Neural crest cell (in vitro differentiated cells): ENCODE data around the gene EDEM1. TPM values are rescaled to one million over a fixed set of nuclear protein-coding genes. Genes with fewer than 3 reads are reported as not detected.

Experiments
- DNase-seq: peaks from one replicate; pipeline ENCODE4 v3.0.0; 2021; ENCODE audit warnings: low read depth, mixed read lengths, low spot score
- H3K27ac Mint-ChIP-seq: one replicate; pipeline ENCODE4 v1.8.0; 2021; ENCODE audit warnings: mild to moderate bottlenecking, mixed read lengths; ENCODE audit not compliant: unreplicated experiment
- H3K27me3 Mint-ChIP-seq: 2 replicates; pipeline ENCODE4 v1.8.0; 2021; ENCODE audit warnings: low read depth, mild to moderate bottlenecking, mixed read lengths
- H3K36me3 Mint-ChIP-seq: 2 replicates; pipeline ENCODE4 v1.8.0; 2021; ENCODE audit warnings: low read depth, mild to moderate bottlenecking, mixed read lengths
- H3K4me1 Mint-ChIP-seq: 2 replicates; pipeline ENCODE4 v1.8.0; 2021; ENCODE audit warnings: mixed read lengths
- H3K4me3 Mint-ChIP-seq: one replicate; pipeline ENCODE4 v1.8.0; 2021; ENCODE audit warnings: mild to moderate bottlenecking, mixed read lengths
- H3K9me3 Mint-ChIP-seq: 2 replicates; pipeline ENCODE4 v1.8.0; 2021; ENCODE audit warnings: mixed read lengths
- long read RNA-seq: library from polyadenylated mRNA; unstranded; transcript quantifications from one replicate; pipeline ENCODE4 v2.0.0, GENCODE V29; 2020
- total RNA-seq: library from RNA; stranded (reverse); gene quantifications from 2 replicates; pipeline ENCODE4 v1.2.1, GENCODE V29; 2021
- TF ChIP-seq, protein P1 (sequence below): fragments of 200-600 bp; sonication (generic); conservative IDR thresholded peaks from 2 replicates; pipeline ENCODE4 v1.5.0; 2021; ENCODE audit warnings: antibody characterized with exemption, mild to moderate bottlenecking

The EDEM1 gene
- 19.7 and 21.2 TPM in 2 replicates for total RNA-seq
- long read RNA-seq, partial matches to known transcripts = 0 of 2 reads
- long read RNA-seq, other reads (novel, unspliced or antisense) = 2 of 2 reads

GRCh38 chr3:5187156-5187919 is at the start of gene EDEM1:
Gene EDEM1, plus strand, starts transcription at chr3:5187707. Its CDS starts 99 bp downstream, at chr3:5187806.
- Mint-ChIP-seq H3K27me3 (no peaks in the 10 kb centered on the region), H3K4me3 (peak within 1 kb of the TSS; percentile 100), H3K9me3 (no peaks in the 10 kb centered on the region), H3K27ac (peak within 1 kb of the TSS; percentile 91), H3K4me1 (peaks cover 41% of the 10 kb centered on the region), H3K36me3 (peaks cover 8% of the 10 kb centered on the region)
- peak; percentile 96 for DNase-seq
- TF ChIP-seq, protein P1, sequence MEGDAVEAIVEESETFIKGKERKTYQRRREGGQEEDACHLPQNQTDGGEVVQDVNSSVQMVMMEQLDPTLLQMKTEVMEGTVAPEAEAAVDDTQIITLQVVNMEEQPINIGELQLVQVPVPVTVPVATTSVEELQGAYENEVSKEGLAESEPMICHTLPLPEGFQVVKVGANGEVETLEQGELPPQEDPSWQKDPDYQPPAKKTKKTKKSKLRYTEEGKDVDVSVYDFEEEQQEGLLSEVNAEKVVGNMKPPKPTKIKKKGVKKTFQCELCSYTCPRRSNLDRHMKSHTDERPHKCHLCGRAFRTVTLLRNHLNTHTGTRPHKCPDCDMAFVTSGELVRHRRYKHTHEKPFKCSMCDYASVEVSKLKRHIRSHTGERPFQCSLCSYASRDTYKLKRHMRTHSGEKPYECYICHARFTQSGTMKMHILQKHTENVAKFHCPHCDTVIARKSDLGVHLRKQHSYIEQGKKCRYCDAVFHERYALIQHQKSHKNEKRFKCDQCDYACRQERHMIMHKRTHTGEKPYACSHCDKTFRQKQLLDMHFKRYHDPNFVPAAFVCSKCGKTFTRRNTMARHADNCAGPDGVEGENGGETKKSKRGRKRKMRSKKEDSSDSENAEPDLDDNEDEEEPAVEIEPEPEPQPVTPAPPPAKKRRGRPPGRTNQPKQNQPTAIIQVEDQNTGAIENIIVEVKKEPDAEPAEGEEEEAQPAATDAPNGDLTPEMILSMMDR = no peak

- Mint-ChIP-seq H3K9me3 (peaks cover 2% of the 10 kb centered on the region), H3K27ac (no peak overlapping the region), H3K36me3 (peaks cover 17% of the 10 kb centered on the region), H3K27me3 (no peaks in the 10 kb centered on the region), H3K4me3 (no peak overlapping the region), H3K4me1 (peaks cover 18% of the 10 kb centered on the region)
- TF ChIP-seq, protein P1 = no peak
- no peak for DNase-seq
Observed at GRCh38 chr3:5138214-5138981, 49.1 kb upstream of the EDEM1 start.

GRCh38 chr3:5140230-5140621 is 47.3 kb upstream of the EDEM1 start:
- peaks cover 12% of the 10 kb centered on the region for H3K9me3 Mint-ChIP-seq
- H3K36me3 Mint-ChIP-seq = peaks cover 33% of the 10 kb centered on the region
- peaks cover 16% of the 10 kb centered on the region for H3K4me1 Mint-ChIP-seq
- H3K27me3 Mint-ChIP-seq = no peaks in the 10 kb centered on the region
- DNase-seq = no peak
- H3K27ac Mint-ChIP-seq = no peak overlapping the region
- H3K4me3 Mint-ChIP-seq = no peak overlapping the region
- TF ChIP-seq, protein P1 = no peak

DNA sequence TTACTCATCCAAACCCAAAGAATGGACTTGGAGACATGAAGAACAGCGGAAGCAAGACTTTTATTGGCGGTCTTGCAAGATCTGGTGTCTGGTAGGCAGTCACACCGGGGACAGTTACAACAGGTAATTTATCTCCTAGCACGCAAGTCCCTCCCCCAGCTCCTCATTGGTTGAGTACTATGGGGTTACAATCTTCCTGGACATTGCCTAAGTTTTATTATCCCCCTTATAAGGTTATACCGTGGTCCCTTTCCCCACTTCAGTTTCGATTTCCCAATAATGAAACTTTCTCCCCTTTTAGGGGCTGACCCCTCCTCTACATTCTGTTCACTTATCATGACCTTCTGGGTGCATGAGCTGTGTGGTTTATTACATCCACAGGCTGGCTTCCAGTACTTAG is 46.7 kb upstream of the EDEM1 start:
- Mint-ChIP-seq H3K27me3 (no peaks in the 10 kb centered on the region), H3K4me1 (peaks cover 16% of the 10 kb centered on the region)
- DNase-seq = no peak

GRCh38 chr3:5141760-5142159 is 45.7 kb upstream of the EDEM1 start:
- peaks cover 21% of the 10 kb centered on the region for H3K9me3 Mint-ChIP-seq
- no peak overlapping the region for H3K27ac Mint-ChIP-seq
- no peak for DNase-seq
- no peaks in the 10 kb centered on the region for H3K27me3 Mint-ChIP-seq
- H3K4me3 Mint-ChIP-seq = no peak overlapping the region
- TF ChIP-seq, protein P1 = no peak
- H3K4me1 Mint-ChIP-seq = peaks cover 10% of the 10 kb centered on the region
- H3K36me3 Mint-ChIP-seq = peaks cover 46% of the 10 kb centered on the region

More for the DNA sequence above, 46.7 kb upstream of the EDEM1 start:
- peaks cover 15% of the 10 kb centered on the region for H3K9me3 Mint-ChIP-seq
- no peak overlapping the region for H3K4me3 Mint-ChIP-seq
- peaks cover 39% of the 10 kb centered on the region for H3K36me3 Mint-ChIP-seq
- TF ChIP-seq, protein P1 = no peak
- H3K27ac Mint-ChIP-seq = peak overlapping the region; percentile 11
